Measurements from ENCODE around the gene UBXN6.
A peak's percentile ranks its signal among the peaks of the same experiment; 100 is the strongest.

Gene UBXN6

GRCh38 chr19:4473011-4473762, 15.6 kb upstream of the UBXN6 start:
- Histone ChIP-seq H3K4me3 (replicated peaks; ENCODE audit: insufficient read depth, low read length) (peak overlapping the region; percentile 78), H3K27me3 (ENCODE audit: insufficient read depth, poor library complexity, severe bottlenecking) (no peaks in the 10 kb centered on the region), H3K27ac (replicated peaks) (peak overlapping the region; percentile 72)
- no peak for TF ChIP-seq SPI1 (IDR thresholded peaks at IDR 0.05; ENCODE audit: borderline replicate concordance, low read depth)
- TF ChIP-seq GABPA (IDR thresholded peaks at IDR 0.05; ENCODE audit: low read depth): no peak
- TF ChIP-seq CTCF (IDR thresholded peaks at IDR 0.05; ENCODE audit: insufficient read depth, low read length): no peak
- TF ChIP-seq POLR2AphosphoS5 (IDR thresholded peaks at IDR 0.05; ENCODE audit: low read depth): no peak
- TF ChIP-seq, protein P1, sequence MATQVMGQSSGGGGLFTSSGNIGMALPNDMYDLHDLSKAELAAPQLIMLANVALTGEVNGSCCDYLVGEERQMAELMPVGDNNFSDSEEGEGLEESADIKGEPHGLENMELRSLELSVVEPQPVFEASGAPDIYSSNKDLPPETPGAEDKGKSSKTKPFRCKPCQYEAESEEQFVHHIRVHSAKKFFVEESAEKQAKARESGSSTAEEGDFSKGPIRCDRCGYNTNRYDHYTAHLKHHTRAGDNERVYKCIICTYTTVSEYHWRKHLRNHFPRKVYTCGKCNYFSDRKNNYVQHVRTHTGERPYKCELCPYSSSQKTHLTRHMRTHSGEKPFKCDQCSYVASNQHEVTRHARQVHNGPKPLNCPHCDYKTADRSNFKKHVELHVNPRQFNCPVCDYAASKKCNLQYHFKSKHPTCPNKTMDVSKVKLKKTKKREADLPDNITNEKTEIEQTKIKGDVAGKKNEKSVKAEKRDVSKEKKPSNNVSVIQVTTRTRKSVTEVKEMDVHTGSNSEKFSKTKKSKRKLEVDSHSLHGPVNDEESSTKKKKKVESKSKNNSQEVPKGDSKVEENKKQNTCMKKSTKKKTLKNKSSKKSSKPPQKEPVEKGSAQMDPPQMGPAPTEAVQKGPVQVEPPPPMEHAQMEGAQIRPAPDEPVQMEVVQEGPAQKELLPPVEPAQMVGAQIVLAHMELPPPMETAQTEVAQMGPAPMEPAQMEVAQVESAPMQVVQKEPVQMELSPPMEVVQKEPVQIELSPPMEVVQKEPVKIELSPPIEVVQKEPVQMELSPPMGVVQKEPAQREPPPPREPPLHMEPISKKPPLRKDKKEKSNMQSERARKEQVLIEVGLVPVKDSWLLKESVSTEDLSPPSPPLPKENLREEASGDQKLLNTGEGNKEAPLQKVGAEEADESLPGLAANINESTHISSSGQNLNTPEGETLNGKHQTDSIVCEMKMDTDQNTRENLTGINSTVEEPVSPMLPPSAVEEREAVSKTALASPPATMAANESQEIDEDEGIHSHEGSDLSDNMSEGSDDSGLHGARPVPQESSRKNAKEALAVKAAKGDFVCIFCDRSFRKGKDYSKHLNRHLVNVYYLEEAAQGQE (IDR thresholded peaks at IDR 0.05; ENCODE audit: insufficient replicate concordance, low read depth): no peak
- DNase-seq (ENCODE audit: low read depth in 1 of 2, low spot score in 1 of 2): no peak

- peak within 1 kb of the TSS; percentile 91 for H3K27ac ChIP-seq (replicated peaks)
- no peak for DNase-seq (ENCODE audit: low read depth in 1 of 2, low spot score in 1 of 2)
- peak within 1 kb of the TSS; percentile 78 for H3K4me3 ChIP-seq (replicated peaks; ENCODE audit: insufficient read depth, low read length)
- TF ChIP-seq, protein P1 (IDR thresholded peaks at IDR 0.05; ENCODE audit: insufficient replicate concordance, low read depth): no peak
- TF ChIP-seq POLR2AphosphoS5 (IDR thresholded peaks at IDR 0.05; ENCODE audit: low read depth) (no peak), GABPA (IDR thresholded peaks at IDR 0.05; ENCODE audit: low read depth) (no peak), CTCF (IDR thresholded peaks at IDR 0.05; ENCODE audit: insufficient read depth, low read length) (no peak), SPI1 (IDR thresholded peaks at IDR 0.05; ENCODE audit: borderline replicate concordance, low read depth) (no peak)
- no peaks in the 10 kb centered on the region for H3K27me3 ChIP-seq (ENCODE audit: insufficient read depth, poor library complexity, severe bottlenecking)
Observed at GRCh38 chr19:4472174-4472974, 14.8 kb upstream of the UBXN6 start, which contains the start of gene HDGFL2. Gene HDGFL2, plus strand, starts transcription at chr19:4472297. Its CDS starts 54 bp downstream, at chr19:4472351.

- no peaks in the 10 kb centered on the region for H3K27me3 ChIP-seq (ENCODE audit: insufficient read depth, poor library complexity, severe bottlenecking)
Observed at GRCh38 chr19:4471403-4472173, 14.0 kb upstream of the UBXN6 start.

More at GRCh38 chr19:4471403-4472173, 14.0 kb upstream of the UBXN6 start:
- H3K4me3 ChIP-seq (replicated peaks; ENCODE audit: insufficient read depth, low read length): peak overlapping the region; percentile 60
- TF ChIP-seq, protein P1 (IDR thresholded peaks at IDR 0.05; ENCODE audit: insufficient replicate concordance, low read depth): no peak
- TF ChIP-seq GABPA (IDR thresholded peaks at IDR 0.05; ENCODE audit: low read depth) (peak; percentile 77), POLR2AphosphoS5 (IDR thresholded peaks at IDR 0.05; ENCODE audit: low read depth) (no peak; the same call in 1 of the 2 replicates), CTCF (IDR thresholded peaks at IDR 0.05; ENCODE audit: insufficient read depth, low read length) (no peak), SPI1 (IDR thresholded peaks at IDR 0.05; ENCODE audit: borderline replicate concordance, low read depth) (no peak)
- peak; percentile 100 for DNase-seq (ENCODE audit: low read depth in 1 of 2, low spot score in 1 of 2)
- peak overlapping the region; percentile 91 for H3K27ac ChIP-seq (replicated peaks)
